ENCODE measurements around the gene SAFB. TPM values are rescaled to one million over a fixed set of nuclear protein-coding genes. Genes with fewer than 3 reads are reported as not detected.

Gene SAFB
- polyA plus RNA-seq, 1 donor from 2014 or later: 89.8 TPM

GRCh38 chr19:5690125-5690954 lies 67.5 kb downstream of the SAFB start, which contains the start of gene RPL36:
Gene RPL36, plus strand, starts transcription at chr19:5690295. Its CDS starts 213 bp downstream, at chr19:5690508.
- no peaks in the 10 kb centered on the region for H3K36me3 ChIP-seq (ENCODE audit: insufficient read depth, low read length)
- H3K79me2 ChIP-seq (replicated peaks; ENCODE audit: insufficient read depth, low read length): peaks cover 15% of the 10 kb centered on the region

More at GRCh38 chr19:5690125-5690954, 67.5 kb downstream of the SAFB start, which contains the start of gene RPL36:
- Histone ChIP-seq H4K20me1 (ENCODE audit: insufficient read depth) (peaks cover 11% of the 10 kb centered on the region), H3K4me2 (ENCODE audit: low read length) (peak within 1 kb of the TSS; percentile 86), H3K27me3 (ENCODE audit: insufficient read depth, low read depth, low read length) (no peaks in the 10 kb centered on the region), H3K4me3 (ENCODE audit: low read length) (peak within 1 kb of the TSS; percentile 87), H3K9me3 (ENCODE audit: low read length) (no peaks in the 10 kb centered on the region), H2AFZ (ENCODE audit: low read depth, low read length) (peak within 1 kb of the TSS; percentile 45), H3K9me2 (ENCODE audit: insufficient read depth, low read length) (no peaks in the 10 kb centered on the region), H3K9ac (ENCODE audit: low read length) (peak within 1 kb of the TSS; percentile 87), H3K27ac (ENCODE audit: low read length) (peak within 1 kb of the TSS; percentile 89), H3F3A (ENCODE audit: insufficient read depth, low read length, poor library complexity, severe bottlenecking) (no peaks in the 10 kb centered on the region)
- TF ChIP-seq POLR2AphosphoS5 (IDR thresholded peaks at IDR 0.05) (peak; percentile 95), EP300 (conservative IDR thresholded peaks at IDR 0.05; ENCODE audit: poor library complexity, severe bottlenecking) (peak; percentile 63), EZH2 (IDR thresholded peaks at IDR 0.05; ENCODE audit: borderline replicate concordance, insufficient read depth, low read length, poor library complexity, severe bottlenecking) (no peak), SMC3 (conservative IDR thresholded peaks at IDR 0.05; ENCODE audit: poor library complexity) (peak; percentile 62), CTCF (IDR thresholded peaks at IDR 0.05; ENCODE audit: poor library complexity, severe bottlenecking) (peak; percentile 100), TAF1 (IDR thresholded peaks at IDR 0.05; ENCODE audit: low read depth) (peak; percentile 94), MXI1 (conservative IDR thresholded peaks at IDR 0.05; ENCODE audit: poor library complexity, severe bottlenecking) (peak; percentile 90), REST (IDR thresholded peaks at IDR 0.05; ENCODE audit: borderline replicate concordance) (peak; percentile 96), RAD21 (conservative IDR thresholded peaks at IDR 0.05) (peak; percentile 58)
